Upper lobe of right lung (tissue), 1 donor: ENCODE results near the gene SUN5. TPM values are rescaled to one million over a fixed set of nuclear protein-coding genes. Genes with fewer than 3 reads are reported as not detected.

Experiments used
- ATAC-seq: fragments of 200-7000 bp; cut with Tn5 transposase; one replicate; pipeline ENCODE4 v1.9.1; 2020; ENCODE audit warnings: mild to moderate bottlenecking, moderate library complexity
- DNase-seq: peaks from one replicate; pipeline ENCODE4 v3.0.0-alpha.2; 2020
- H3K27ac ChIP-seq: fragments of 200-600 bp; one replicate; pipeline ENCODE4 v1.8.0; 2022
- H3K27me3 ChIP-seq: fragments of 200-600 bp; one replicate; pipeline ENCODE4 v1.8.0; 2022; ENCODE audit warnings: mild to moderate bottlenecking
- H3K36me3 ChIP-seq: fragments of 200-600 bp; one replicate; pipeline ENCODE4 v1.8.0; 2022
- H3K4me1 ChIP-seq: fragments of 200-600 bp; one replicate; pipeline ENCODE4 v1.8.0; 2022
- H3K4me3 ChIP-seq: fragments of 200-600 bp; one replicate; pipeline ENCODE4 v1.8.0; 2022; ENCODE audit warnings: mild to moderate bottlenecking
- H3K9me3 ChIP-seq: fragments of 200-600 bp; one replicate; pipeline ENCODE4 v1.8.0; 2022
- intact Hi-C: fragments of 100-400 bp; cut with DNase I; formaldehyde crosslinking; loops from one replicate; pipeline ENCODE4 v1.11.0; 2022
- total RNA-seq: library from RNA; stranded (reverse); fragmentation: NEBNext Ultra II Directional; extraction: Animal tissue kit (Norgen Biotek cat#: 25700); gene quantifications from one replicate; pipeline ENCODE4 v1.2.1, GENCODE V29; 2021
- TF ChIP-seq, protein P1 (sequence below): fragments of 200-600 bp; IDR thresholded peaks from one replicate; pipeline ENCODE4 v1.8.0; 2022; ENCODE audit warnings: antibody characterized with exemption
- donor health status: DM: no; HTN: yes; CAD: no; lungs with severe emphysema.

SUN5 gene
- total RNA-seq, 1 donor from 2014 or later = not detected

DNA sequence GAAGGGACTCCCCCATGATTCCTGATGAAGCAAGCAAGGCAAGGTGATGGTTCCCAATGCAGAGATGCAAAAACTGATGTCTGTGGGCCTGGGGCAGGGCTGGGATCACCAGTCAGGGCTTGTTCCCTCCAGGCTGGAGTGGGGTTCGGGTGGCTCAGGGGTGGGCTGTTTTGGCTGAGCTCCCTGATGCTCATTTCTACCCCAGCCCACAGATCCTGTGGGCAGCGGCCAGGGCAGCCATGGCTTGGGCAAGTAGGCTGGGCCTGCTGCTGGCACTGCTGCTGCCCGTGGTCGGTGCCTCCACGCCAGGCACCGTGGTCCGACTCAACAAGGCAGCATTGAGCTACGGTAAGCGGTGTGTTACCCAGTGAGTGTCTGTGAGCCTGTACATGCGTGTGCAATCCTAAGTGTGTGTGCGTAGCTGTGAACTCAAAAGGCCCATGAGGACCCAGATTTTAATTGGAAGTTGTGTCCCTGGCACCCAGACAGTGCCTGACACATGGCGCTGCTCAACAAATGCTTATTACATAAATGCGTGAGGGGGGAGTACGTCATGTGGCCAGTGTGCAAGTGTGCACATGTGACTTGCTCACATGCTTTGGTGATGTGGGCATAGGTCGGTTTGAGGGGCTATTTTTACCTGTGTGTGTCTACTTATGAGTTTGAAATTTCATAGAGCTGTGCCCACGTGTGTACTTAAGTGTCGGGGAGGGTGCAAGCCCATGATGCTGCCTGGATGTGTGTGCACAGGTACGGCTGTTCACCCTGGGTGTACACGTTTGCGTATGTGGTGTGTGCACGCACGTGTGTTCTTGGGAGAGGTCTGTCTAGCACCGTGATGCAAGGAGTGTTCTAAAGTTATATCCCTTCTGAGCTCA lies 4.3 kb upstream of the SUN5 start:
- Histone ChIP-seq H3K27me3 (no peaks in the 10 kb centered on the region), H3K36me3 (no peaks in the 10 kb centered on the region), H3K4me1 (no peaks in the 10 kb centered on the region), H3K27ac (no peak overlapping the region), H3K4me3 (no peak overlapping the region), H3K9me3 (peaks cover 5% of the 10 kb centered on the region)
- intact Hi-C loops = no loop called here
- ATAC-seq (no peak), DNase-seq (no peak)
- TF ChIP-seq, protein P1, sequence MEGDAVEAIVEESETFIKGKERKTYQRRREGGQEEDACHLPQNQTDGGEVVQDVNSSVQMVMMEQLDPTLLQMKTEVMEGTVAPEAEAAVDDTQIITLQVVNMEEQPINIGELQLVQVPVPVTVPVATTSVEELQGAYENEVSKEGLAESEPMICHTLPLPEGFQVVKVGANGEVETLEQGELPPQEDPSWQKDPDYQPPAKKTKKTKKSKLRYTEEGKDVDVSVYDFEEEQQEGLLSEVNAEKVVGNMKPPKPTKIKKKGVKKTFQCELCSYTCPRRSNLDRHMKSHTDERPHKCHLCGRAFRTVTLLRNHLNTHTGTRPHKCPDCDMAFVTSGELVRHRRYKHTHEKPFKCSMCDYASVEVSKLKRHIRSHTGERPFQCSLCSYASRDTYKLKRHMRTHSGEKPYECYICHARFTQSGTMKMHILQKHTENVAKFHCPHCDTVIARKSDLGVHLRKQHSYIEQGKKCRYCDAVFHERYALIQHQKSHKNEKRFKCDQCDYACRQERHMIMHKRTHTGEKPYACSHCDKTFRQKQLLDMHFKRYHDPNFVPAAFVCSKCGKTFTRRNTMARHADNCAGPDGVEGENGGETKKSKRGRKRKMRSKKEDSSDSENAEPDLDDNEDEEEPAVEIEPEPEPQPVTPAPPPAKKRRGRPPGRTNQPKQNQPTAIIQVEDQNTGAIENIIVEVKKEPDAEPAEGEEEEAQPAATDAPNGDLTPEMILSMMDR = no peak

DNA sequence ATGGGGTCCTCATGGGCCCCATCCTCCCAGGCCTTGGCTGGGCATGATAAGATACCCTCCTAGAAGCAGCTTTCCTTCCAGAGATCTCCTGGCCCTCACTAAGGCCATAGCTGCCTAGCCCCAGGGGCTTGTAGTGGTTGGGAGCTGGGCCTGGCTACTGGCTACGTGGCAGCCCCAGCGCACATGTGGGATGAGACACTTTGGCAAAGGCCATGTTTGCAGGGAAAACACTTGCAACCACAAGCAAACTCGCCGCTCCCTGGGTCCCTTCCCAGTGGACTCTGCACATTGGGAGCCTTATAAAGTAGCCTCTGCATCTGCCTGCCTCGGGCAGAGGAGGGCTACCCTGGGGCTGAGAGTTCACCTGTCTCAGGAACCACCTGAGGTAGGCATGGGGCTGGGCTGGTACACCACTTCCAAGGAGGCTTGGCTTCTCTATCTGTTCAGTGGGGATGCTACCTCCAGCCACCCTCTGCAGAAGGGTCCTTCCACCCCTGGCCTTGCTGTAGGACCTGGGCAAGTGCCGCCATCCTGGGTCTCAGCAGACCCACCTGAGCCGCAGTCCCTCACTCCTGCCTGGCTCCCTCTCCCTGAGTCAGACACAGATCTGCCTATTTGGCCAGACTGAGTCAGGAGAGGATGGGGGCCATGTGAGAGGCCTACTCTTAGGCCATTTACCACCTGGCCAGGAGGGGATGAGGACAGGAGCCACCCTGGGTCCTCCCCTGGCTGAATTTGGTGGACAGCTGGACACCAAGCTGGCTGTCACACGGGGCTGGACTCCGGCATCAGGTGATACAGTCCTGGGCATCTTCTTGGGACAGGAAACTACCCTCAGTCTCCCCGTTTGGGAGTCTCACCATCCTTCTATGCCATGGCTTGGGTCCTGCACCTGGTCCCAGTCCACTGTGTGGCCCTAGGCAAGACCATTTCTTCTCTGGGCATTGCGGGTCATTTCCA lies 3.4 kb upstream of the SUN5 start, which contains the start of gene BPIFB2:
TSS of gene BPIFB2 (plus strand) at position 329 of the 960 bp plus-strand sequence. CDS start 871 bp downstream, outside the sequence.
- intact Hi-C loops = no loop called here
- TF ChIP-seq, protein P1 = no peak

DNA sequence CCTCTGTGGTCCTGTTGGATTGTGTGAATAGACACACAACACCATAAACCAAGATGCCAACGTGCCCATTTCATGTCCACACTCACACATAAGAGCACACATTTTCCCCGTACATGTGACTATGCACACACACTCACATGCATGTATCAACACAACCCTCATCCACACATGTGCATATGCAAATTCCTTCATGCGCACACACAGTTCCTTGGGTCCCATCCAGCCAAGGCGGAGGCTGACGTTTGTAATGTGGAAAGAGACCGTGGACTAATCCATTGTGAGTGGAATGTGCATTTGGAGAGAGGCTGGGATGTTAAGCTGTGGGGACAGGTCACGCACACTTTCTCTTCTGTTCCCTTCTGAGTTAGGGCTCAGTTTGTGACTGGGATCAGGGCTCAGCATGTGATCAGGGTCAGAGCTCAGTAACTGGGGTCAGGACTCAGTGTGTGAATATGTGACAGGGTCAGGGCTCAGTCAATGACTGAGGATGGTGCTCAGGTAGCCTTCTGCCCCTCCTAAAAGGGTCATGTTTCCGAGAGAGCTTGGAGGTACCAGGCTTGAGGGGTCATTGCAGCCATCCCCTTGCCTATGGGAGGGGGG lies 2.6 kb upstream of the SUN5 start:
- intact Hi-C loops = no loop called here
- DNase-seq (no peak), ATAC-seq (no peak)
- Histone ChIP-seq H3K4me1 (no peaks in the 10 kb centered on the region), H3K27me3 (no peaks in the 10 kb centered on the region), H3K27ac (no peak overlapping the region), H3K4me3 (no peak overlapping the region), H3K36me3 (no peaks in the 10 kb centered on the region), H3K9me3 (peaks cover 5% of the 10 kb centered on the region)
- TF ChIP-seq, protein P1 = no peak

More for the DNA sequence above, 3.4 kb upstream of the SUN5 start, which contains the start of gene BPIFB2:
- H3K9me3 ChIP-seq = peaks cover 5% of the 10 kb centered on the region
- H3K27me3 ChIP-seq = no peaks in the 10 kb centered on the region
- no peak for DNase-seq
- H3K27ac ChIP-seq = no peak within 1 kb of the TSS
- no peak within 1 kb of the TSS for H3K4me3 ChIP-seq
- no peaks in the 10 kb centered on the region for H3K4me1 ChIP-seq
- H3K36me3 ChIP-seq = no peaks in the 10 kb centered on the region
- ATAC-seq = no peak

DNA sequence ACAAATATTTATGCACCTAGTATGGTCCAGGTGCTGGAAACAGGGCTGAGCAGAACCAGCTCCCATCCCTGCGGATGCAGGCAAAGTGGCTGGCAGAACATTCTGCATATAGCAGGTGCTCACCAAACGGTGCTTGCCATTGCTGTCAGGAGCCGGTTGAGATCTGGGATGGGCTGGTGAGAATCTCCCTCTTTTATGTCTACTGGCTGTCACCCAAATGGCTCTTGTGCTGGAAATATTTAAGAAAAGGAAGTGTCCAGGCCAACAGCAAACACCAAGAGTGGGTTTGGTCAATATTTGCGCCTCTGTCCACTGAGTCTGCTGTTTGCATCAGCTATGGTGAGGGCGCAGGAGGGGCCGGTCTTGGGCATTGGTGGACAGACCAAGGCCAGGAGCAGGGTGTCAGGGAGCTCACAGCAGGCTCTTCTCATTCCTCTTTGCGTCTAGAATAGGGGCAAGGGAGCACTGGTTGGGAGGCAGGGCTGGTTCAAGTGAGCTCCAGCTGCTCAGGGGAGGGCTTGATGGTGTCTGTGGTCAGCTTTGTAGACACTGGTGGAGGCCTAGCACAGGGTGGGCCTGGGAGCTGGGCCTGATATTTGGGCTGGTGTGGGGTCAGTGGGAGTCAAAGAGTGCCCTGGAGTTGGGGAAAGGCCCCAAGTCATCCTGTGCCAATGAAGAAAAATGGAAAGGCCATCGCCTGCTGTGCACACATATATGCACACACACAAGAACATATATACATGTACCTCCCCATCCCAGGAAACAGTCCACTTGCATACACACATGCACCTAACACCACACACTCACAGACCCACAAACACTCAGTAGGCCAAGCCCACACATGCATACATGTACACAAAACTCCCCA lies 1.9 kb upstream of the SUN5 start:
- Histone ChIP-seq H3K9me3 (peaks cover 5% of the 10 kb centered on the region), H3K27me3 (no peaks in the 10 kb centered on the region), H3K27ac (no peak overlapping the region), H3K4me1 (no peaks in the 10 kb centered on the region), H3K4me3 (no peak overlapping the region), H3K36me3 (no peaks in the 10 kb centered on the region)
- no peak for DNase-seq
- intact Hi-C loops = no loop called here
- TF ChIP-seq, protein P1 = no peak
- no peak for ATAC-seq
